K562 (cell line): ENCODE measurements around the gene RAB14. TPM values are rescaled to one million over a fixed set of nuclear protein-coding genes. Genes with fewer than 3 reads are reported as not detected.
A peak's percentile ranks its signal among the peaks of the same experiment; 100 is the strongest.

Source experiments
- NR2F6 ChIP-seq: fragments of 450-650 bp; formaldehyde crosslinking; IDR thresholded peaks from 2 replicates; pipeline ENCODE4 v1.4.0; 2020; ENCODE audit warnings: mild to moderate bottlenecking
- RFX5 ChIP-seq: IDR thresholded peaks from 2 replicates; pipeline ENCODE4 v1.6.1; 2011; ENCODE audit warnings: low read depth, mild to moderate bottlenecking, improper control_type of control experiment, low read length
- ZFX ChIP-seq: sonication (generic); formaldehyde crosslinking; IDR thresholded peaks from 2 replicates; pipeline ENCODE4 v1.8.0; 2022; ENCODE audit warnings: mild to moderate bottlenecking, missing genetic modification reagents, moderate library complexity
- ZNF175 ChIP-seq: fragments of 200-800 bp; sonication (Bioruptor generic); IDR thresholded peaks from 2 replicates; pipeline ENCODE4 v1.6.1; 2016; ENCODE audit warnings: low read depth, mild to moderate bottlenecking, missing genetic modification characterization, missing compliant biosample characterization
- ZNF23 ChIP-seq: fragments of 250-450 bp; sonication (Bioruptor Pico); IDR thresholded peaks from 2 replicates; pipeline ENCODE4 v1.4.0; 2020; ENCODE audit warnings: mild to moderate bottlenecking
- polyA plus RNA-seq, 8 experiments: library from polyadenylated mRNA; depleted of rRNA in 4 of 8; stranded (reverse) in 5 of 8; unstranded in 3 of 8; fragments of >200 nt; fragmentation: Nextera tagmentation in 2 of 8; fragmentation: Illumina TruSeq in 1 of 8; extraction: Ambion mirVana in 2 of 8; extraction: Trizol in 1 of 8; gene quantifications; 2 replicates each; pipeline versions ENCODE4 v1.2.1 to v1.2.3, GENCODE V29; 2011 to 2014; ENCODE audit warnings: inconsistent platforms in 1 of 8, missing spikeins in 1 of 8
- total RNA-seq, 7 experiments: library from RNA; depleted of rRNA in 6 of 7; stranded (reverse); fragments of >200 nt in 6 of 7; fragmentation: Illumina TruSeq in 2 of 7; extraction: Trizol in 2 of 7; gene quantifications; 2 replicates each; pipeline versions ENCODE4 v1.2.1 to v1.2.3, GENCODE V29; 2011 to 2021; ENCODE audit warnings: low replicate concordance in 1 of 7
- TF ChIP-seq, protein P1 (sequence below): fragments of 450-650 bp; formaldehyde crosslinking; IDR thresholded peaks from 2 replicates; pipeline ENCODE4 v1.4.0; 2020; ENCODE audit warnings: mild to moderate bottlenecking, moderate library complexity
- TF ChIP-seq, protein P2 (sequence below), 2 experiments: fragments of 450-650 bp in 1 of 2; sonication (generic) in 1 of 2; formaldehyde crosslinking in 1 of 2; IDR thresholded peaks; 2 replicates each; pipeline versions ENCODE4 v1.7.1 to v1.9.0; 2016 to 2022; ENCODE audit warnings: inconsistent platforms in 1 of 2, mild to moderate bottlenecking in 1 of 2, missing genetic modification reagents in 1 of 2
- TF ChIP-seq, protein P3 (sequence below): sonication (generic); formaldehyde crosslinking; IDR thresholded peaks from 2 replicates; pipeline ENCODE4 v1.4.0; 2020; ENCODE audit warnings: mild to moderate bottlenecking, missing genetic modification reagents
- TF ChIP-seq, protein P4 (sequence below), 2 experiments: fragments of 450-650 bp; IDR thresholded peaks; 2 replicates each; pipeline ENCODE4 v1.6.1; 2018; ENCODE audit warnings: mild to moderate bottlenecking in 2 of 2, low read depth in 1 of 2; ENCODE audit not compliant: partially characterized antibody in 2 of 2

The RAB14 gene
- total and polyA plus RNA-seq, 9 of the 15 experiments (the other 6 are each of a cell fraction or from before 2014, with no cell fraction given) = 10.3 to 41.8 (median 20.9) TPM

DNA sequence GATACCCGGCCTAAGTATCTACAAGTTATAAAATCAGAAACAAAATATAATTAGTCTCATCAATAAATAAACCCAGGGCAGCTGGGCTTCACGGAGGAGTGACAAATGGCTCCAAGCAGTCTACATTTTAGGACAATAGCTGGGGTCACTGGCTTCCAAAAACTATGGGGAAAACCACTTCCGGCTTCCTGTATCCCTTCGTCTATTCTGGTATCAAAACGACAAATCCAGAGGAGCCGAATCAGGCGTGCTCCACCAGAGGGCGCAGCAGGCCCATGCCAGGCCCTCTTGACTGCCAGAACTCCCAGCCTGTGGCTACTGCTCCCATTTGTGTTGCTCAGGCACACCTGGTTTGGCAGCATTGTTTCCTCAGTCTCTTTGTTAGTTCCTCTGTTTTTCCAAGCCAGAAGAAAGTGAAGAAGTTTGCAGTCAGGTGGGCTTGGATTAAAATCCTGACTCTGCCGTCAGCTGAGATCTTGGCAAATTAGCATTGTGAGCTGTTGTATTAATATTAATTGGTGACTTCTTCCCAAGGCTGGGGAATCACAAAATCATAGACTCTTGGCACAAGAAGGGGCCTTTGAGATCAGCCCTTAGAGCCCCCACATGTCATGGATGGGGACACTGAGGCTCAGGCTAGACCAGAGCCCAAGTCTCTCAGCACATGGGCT, 11.6 kb upstream of the RAB14 start (continued):
- TF ChIP-seq ZNF23 (CRISPR knock-in tag) = no peak
- TF ChIP-seq NR2F6 (CRISPR knock-in tag) = no peak
- peak; percentile 93 for TF ChIP-seq ZFX
- TF ChIP-seq, protein P1, sequence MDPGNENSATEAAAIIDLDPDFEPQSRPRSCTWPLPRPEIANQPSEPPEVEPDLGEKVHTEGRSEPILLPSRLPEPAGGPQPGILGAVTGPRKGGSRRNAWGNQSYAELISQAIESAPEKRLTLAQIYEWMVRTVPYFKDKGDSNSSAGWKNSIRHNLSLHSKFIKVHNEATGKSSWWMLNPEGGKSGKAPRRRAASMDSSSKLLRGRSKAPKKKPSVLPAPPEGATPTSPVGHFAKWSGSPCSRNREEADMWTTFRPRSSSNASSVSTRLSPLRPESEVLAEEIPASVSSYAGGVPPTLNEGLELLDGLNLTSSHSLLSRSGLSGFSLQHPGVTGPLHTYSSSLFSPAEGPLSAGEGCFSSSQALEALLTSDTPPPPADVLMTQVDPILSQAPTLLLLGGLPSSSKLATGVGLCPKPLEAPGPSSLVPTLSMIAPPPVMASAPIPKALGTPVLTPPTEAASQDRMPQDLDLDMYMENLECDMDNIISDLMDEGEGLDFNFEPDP = no peak
- TF ChIP-seq, protein P2, sequence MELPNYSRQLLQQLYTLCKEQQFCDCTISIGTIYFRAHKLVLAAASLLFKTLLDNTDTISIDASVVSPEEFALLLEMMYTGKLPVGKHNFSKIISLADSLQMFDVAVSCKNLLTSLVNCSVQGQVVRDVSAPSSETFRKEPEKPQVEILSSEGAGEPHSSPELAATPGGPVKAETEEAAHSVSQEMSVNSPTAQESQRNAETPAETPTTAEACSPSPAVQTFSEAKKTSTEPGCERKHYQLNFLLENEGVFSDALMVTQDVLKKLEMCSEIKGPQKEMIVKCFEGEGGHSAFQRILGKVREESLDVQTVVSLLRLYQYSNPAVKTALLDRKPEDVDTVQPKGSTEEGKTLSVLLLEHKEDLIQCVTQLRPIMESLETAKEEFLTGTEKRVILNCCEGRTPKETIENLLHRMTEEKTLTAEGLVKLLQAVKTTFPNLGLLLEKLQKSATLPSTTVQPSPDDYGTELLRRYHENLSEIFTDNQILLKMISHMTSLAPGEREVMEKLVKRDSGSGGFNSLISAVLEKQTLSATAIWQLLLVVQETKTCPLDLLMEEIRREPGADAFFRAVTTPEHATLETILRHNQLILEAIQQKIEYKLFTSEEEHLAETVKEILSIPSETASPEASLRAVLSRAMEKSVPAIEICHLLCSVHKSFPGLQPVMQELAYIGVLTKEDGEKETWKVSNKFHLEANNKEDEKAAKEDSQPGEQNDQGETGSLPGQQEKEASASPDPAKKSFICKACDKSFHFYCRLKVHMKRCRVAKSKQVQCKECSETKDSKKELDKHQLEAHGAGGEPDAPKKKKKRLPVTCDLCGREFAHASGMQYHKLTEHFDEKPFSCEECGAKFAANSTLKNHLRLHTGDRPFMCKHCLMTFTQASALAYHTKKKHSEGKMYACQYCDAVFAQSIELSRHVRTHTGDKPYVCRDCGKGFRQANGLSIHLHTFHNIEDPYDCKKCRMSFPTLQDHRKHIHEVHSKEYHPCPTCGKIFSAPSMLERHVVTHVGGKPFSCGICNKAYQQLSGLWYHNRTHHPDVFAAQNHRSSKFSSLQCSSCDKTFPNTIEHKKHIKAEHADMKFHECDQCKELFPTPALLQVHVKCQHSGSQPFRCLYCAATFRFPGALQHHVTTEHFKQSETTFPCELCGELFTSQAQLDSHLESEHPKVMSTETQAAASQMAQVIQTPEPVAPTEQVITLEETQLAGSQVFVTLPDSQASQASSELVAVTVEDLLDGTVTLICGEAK (IDR thresholded peaks at IDR 0.05) = peak; percentile 59; the same call in 1 of the 2 replicates
- TF ChIP-seq, protein P2 (CRISPR knock-in tag; IDR thresholded peaks at IDR 0.05) = no peak
- TF ChIP-seq, protein P3, sequence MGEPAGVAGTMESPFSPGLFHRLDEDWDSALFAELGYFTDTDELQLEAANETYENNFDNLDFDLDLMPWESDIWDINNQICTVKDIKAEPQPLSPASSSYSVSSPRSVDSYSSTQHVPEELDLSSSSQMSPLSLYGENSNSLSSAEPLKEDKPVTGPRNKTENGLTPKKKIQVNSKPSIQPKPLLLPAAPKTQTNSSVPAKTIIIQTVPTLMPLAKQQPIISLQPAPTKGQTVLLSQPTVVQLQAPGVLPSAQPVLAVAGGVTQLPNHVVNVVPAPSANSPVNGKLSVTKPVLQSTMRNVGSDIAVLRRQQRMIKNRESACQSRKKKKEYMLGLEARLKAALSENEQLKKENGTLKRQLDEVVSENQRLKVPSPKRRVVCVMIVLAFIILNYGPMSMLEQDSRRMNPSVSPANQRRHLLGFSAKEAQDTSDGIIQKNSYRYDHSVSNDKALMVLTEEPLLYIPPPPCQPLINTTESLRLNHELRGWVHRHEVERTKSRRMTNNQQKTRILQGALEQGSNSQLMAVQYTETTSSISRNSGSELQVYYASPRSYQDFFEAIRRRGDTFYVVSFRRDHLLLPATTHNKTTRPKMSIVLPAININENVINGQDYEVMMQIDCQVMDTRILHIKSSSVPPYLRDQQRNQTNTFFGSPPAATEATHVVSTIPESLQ = no peak
- TF ChIP-seq RFX5 = no peak
- TF ChIP-seq ZNF175 (CRISPR knock-in tag) = peak; percentile 78
- TF ChIP-seq, protein P4, sequence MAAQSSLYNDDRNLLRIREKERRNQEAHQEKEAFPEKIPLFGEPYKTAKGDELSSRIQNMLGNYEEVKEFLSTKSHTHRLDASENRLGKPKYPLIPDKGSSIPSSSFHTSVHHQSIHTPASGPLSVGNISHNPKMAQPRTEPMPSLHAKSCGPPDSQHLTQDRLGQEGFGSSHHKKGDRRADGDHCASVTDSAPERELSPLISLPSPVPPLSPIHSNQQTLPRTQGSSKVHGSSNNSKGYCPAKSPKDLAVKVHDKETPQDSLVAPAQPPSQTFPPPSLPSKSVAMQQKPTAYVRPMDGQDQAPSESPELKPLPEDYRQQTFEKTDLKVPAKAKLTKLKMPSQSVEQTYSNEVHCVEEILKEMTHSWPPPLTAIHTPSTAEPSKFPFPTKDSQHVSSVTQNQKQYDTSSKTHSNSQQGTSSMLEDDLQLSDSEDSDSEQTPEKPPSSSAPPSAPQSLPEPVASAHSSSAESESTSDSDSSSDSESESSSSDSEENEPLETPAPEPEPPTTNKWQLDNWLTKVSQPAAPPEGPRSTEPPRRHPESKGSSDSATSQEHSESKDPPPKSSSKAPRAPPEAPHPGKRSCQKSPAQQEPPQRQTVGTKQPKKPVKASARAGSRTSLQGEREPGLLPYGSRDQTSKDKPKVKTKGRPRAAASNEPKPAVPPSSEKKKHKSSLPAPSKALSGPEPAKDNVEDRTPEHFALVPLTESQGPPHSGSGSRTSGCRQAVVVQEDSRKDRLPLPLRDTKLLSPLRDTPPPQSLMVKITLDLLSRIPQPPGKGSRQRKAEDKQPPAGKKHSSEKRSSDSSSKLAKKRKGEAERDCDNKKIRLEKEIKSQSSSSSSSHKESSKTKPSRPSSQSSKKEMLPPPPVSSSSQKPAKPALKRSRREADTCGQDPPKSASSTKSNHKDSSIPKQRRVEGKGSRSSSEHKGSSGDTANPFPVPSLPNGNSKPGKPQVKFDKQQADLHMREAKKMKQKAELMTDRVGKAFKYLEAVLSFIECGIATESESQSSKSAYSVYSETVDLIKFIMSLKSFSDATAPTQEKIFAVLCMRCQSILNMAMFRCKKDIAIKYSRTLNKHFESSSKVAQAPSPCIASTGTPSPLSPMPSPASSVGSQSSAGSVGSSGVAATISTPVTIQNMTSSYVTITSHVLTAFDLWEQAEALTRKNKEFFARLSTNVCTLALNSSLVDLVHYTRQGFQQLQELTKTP (IDR thresholded peaks at IDR 0.05; ENCODE audit: low read depth in 1 of 2, partially characterized antibody in 2 of 2) = peak in 1 of 2 experiments; percentile 18
